Left forelimb (tissue), 1 donor: Measurements from ENCODE around the gene PTGER2.

Experiments used
- DNase-seq: peaks from one replicate; pipeline ENCODE4 v3.0.0-alpha.2; 2018; ENCODE audit warnings: low spot score

The PTGER2 gene

GRCh38 chr14:52307376-52307775, 6.7 kb upstream of the PTGER2 start:
- no peak for DNase-seq

GRCh38 chr14:52307905-52308304, 6.2 kb upstream of the PTGER2 start:
- no peak for DNase-seq

- no peak for DNase-seq
Measured at GRCh38 chr14:52310541-52310940, 3.6 kb upstream of the PTGER2 start.

GRCh38 chr14:52312931-52313355, 1.2 kb upstream of the PTGER2 start:
- no peak for DNase-seq

- no peak for DNase-seq
Measured at GRCh38 chr14:52313462-52313861, 650 bp upstream of the PTGER2 start.

GRCh38 chr14:52314595-52315354, 663 bp downstream of the PTGER2 start:
- DNase-seq, result no peak

GRCh38 chr14:52315355-52315718, 1.2 kb downstream of the PTGER2 start:
- DNase-seq, result no peak

GRCh38 chr14:52318062-52318461, 4.0 kb downstream of the PTGER2 start:
- DNase-seq, result no peak

GRCh38 chr14:52318826-52319645, 4.9 kb downstream of the PTGER2 start:
- DNase-seq, result no peak

GRCh38 chr14:52319919-52320318, 5.8 kb downstream of the PTGER2 start:
- DNase-seq, result no peak

GRCh38 chr14:52325126-52325525, 11.0 kb downstream of the PTGER2 start:
- no peak for DNase-seq

GRCh38 chr14:52325630-52326029, 11.5 kb downstream of the PTGER2 start:
- no peak for DNase-seq

GRCh38 chr14:52327374-52328226, 13.5 kb downstream of the PTGER2 start:
- no peak for DNase-seq

- DNase-seq, result no peak
Measured at GRCh38 chr14:52328276-52328675, 14.2 kb downstream of the PTGER2 start.

- no peak for DNase-seq
Measured at GRCh38 chr14:52329678-52330369, 15.7 kb downstream of the PTGER2 start.

- DNase-seq, result no peak
Measured at GRCh38 chr14:52332269-52332668, 18.2 kb downstream of the PTGER2 start.

GRCh38 chr14:52333108-52333507, 19.0 kb downstream of the PTGER2 start:
- DNase-seq, result no peak

- DNase-seq, result no peak
Measured at GRCh38 chr14:52333823-52334657, 19.9 kb downstream of the PTGER2 start.

GRCh38 chr14:52336241-52336640, 22.1 kb downstream of the PTGER2 start:
- no peak for DNase-seq

GRCh38 chr14:52338051-52338681, 24.1 kb downstream of the PTGER2 start:
- DNase-seq, result no peak
